Measurements from ENCODE around the gene RBM24. TPM values are rescaled to one million over a fixed set of nuclear protein-coding genes. Genes with fewer than 3 reads are reported as not detected.

Gene RBM24
- total RNA-seq, 4 donors from 2014 or later, result 0.45 to 5.3 (median 1.6) TPM

DNA sequence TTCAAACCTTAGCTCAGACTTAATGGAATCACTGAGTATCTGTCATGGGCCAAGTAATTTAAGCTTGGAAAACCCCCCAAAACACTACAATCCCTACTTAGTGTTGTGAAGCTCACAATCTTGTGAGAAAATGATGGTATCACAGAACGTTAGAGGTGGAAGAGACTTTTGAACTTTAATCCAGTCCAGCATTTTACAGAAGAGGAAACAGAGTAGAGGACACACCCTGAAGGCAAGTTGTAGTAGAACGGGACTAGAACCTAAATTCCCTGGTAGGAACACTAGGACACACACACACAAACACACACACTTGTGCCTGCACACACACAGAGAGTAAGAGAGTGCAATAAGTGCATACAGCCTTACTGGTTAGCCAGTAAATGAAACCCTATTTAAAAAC lies 62.1 kb downstream of the RBM24 start:
- Histone ChIP-seq H3K9me3 (no peaks in the 10 kb centered on the region), H3K4me1 (no peaks in the 10 kb centered on the region), H3K27me3 (no peaks in the 10 kb centered on the region), H3K36me3 (no peaks in the 10 kb centered on the region), H3K27ac (no peak overlapping the region), H3K4me3 (replicated peaks in 1 of 3) (no peak overlapping the region)
- intact Hi-C loops (cut with DNase I), result no loop called here
- DNase-seq, result no peak
- 77 to 86% methylated on average over 2 of the region's 2 CpGs for WGBS, 2 donors
- TF ChIP-seq CTCF (IDR thresholded peaks at IDR 0.05), result no peak
- no peak for TF ChIP-seq POLR2A (IDR thresholded peaks at IDR 0.05)

Other genes with a start within 250 kb of the RBM24 start
- gene STMND1, start 179.3 kb upstream of the RBM24 start, total RNA-seq, result not detected
- gene CAP2, start 112.2 kb downstream of the RBM24 start, total RNA-seq, result 10 to 100 TPM in 2 of 4 donors, 1 to 10 TPM in 2; 3.2 to 16.2 (median 10.6) TPM

All from thyroid gland (tissue), 4 donors.